ENCODE results near the gene TSC22D2. TPM values are rescaled to one million over a fixed set of nuclear protein-coding genes. Genes with fewer than 3 reads are reported as not detected.

Gene TSC22D2
- 25.6 TPM for total RNA-seq

DNA sequence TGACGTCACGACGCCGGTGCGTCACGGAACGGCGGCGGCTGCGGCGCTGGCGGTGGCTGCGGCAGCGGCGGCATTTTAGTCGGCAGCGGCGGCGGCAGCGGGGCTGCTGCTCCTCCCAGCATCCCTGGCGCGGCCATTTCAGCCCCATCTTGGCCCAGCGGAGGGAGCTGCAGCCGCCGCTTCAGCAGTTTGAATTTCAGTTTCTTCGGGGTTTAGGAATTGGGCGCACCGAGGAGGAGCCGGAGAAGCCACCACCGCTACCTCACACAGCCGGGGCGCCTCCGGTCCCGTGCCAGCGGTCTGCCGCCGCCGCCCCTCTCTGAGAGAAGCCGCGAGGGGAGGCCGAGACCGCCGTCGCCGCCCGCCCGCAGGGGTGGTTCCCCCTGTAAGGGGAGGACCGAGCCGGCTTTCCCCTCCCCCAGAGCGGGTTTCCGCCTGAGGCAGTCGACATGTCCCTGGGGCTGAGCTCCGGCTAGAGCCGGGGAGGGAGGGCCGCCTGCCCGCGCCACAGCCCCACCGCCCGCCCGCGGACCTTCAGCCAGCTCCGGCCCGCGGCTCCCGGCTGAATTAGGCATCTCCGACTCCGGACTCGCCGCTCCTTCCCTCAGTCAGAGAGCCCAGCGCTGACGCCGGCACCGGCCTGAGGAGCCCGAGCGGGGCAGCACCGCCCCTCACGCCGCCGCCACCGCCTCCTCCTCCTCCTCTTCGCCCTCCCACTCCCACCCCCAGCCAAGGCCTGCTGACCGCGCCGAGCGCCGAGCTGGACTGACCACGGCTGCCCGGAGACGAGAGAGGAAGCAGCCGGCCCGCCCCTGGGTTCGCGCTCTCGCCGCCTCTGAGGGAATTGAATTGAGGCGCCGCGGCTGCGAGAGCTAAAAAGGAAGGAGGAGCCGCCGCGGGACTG, at the start of gene TSC22D2:
Gene TSC22D2, plus strand, starts transcription at position 78 of the 904 bp plus-strand sequence. CDS start 1,053 bp downstream, outside the sequence.
- DNase-seq (ENCODE audit: low spot score), result peak; percentile 97

DNA sequence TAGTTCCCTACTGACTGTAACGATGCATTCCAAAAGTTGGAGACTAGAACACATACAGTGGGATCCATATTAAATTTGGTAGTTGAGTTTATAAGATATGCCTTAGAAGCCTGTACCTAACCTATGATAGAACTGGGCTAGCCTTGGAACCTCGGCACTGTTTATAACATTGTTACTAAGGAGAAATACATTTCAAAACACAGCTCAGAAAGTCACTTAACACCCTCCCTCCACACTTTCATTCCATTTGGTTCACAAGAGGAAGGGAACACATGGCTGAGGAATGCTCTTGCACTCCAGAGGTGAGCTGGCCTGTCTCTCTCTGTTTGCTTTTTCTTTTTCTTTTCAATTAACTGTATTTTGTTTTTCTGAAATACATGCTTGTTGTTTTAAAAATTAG, 48.7 kb upstream of the TSC22D2 start:
- no peak for DNase-seq (ENCODE audit: low spot score)

- DNase-seq (ENCODE audit: low spot score), result no peak
Observed at GRCh38 chr3:150360966-150361365, 47.1 kb upstream of the TSC22D2 start.

- no peak for DNase-seq (ENCODE audit: low spot score)
Observed at GRCh38 chr3:150362515-150363302, 45.4 kb upstream of the TSC22D2 start.

GRCh38 chr3:150363420-150363819, 44.7 kb upstream of the TSC22D2 start:
- DNase-seq (ENCODE audit: low spot score), result no peak

DNA sequence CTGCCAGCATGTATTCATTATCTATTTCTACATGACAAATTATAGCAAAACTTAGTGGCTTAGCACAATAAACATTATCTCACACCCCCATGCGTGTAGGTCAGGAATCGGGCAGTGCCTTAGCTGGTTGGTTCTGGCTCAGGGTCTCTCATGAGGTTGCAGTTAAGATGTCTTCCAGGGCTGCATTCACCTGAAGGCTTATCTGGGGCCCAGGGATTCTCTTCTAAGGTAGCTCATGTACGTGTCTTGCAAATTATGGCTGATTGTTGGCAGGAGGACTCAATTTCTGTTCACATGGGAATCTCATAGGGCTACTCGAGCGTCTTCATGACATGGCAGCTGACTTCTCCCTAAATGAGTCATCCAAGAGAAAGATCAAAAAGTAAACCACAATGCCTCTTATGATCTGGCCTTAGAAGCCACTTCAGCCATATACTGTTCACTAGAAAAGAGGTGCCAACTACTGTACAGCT, 42.9 kb upstream of the TSC22D2 start:
- DNase-seq (ENCODE audit: low spot score), result no peak

DNA sequence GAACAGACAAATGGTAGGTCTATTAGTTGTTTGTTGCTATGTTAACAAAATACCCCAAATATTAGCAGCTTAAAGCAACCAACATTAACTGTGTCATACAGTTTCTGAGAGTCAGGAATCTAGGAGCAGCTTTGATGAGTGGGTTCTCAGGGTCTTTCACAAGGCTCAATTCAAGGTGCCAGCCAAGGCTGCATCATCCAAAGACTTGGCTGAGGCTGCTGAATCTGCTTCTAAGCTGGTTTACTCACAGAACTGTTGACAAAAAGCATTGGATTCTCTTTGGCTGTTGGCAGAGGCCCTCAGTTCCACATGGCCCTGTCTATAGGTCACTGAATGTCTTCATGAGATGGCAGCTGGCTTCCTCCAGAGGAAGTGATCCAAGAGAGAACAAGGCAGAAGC, 40.3 kb upstream of the TSC22D2 start:
- no peak for DNase-seq (ENCODE audit: low spot score)

DNA sequence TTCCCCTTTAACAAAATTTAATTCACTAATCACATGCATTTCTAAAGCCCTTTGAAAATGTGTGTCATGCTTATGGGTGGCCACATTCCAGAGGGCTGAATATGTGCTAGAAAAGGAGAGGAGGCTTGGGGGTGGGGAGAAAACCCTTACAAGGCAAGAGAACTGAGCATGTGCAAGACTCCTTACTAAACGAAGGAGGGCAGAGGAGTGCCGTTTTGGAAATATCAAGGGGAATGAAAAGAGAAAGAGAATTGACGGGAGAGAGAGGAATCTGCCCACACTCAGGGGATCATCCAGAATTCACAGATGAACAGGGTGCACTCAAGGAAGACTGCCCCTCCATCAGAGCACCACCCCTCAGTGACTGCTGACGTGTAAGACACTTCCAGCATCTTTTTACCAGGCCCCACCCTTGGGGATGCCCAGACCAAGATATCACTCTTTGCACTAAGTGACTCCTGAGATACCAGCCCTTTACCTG, 37.9 kb upstream of the TSC22D2 start:
- DNase-seq (ENCODE audit: low spot score), result peak; percentile 58

- DNase-seq (ENCODE audit: low spot score), result no peak
Observed at GRCh38 chr3:150370999-150371398, 37.1 kb upstream of the TSC22D2 start.

- peak; percentile 84 for DNase-seq (ENCODE audit: low spot score)
Observed at GRCh38 chr3:150371741-150372254, 36.3 kb upstream of the TSC22D2 start.

DNA sequence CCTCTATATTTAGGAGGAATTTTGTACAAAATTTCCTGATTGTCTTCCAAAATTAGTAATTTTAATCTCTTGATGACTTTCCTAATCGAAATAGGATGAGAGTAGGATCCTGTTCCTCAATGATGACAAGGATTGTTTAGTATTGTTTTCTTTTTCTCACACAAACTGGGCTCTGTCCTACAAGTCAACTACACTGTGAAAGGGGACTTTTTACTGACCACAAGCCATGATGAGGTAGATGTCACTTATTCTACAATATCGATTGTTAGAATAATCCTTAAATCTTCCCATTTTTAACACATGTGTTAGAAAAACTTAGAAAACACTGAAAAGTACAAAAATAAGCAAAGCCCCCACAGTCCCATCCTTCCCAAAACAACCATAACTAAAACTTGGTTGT, 35.8 kb upstream of the TSC22D2 start:
- no peak for DNase-seq (ENCODE audit: low spot score)

DNA sequence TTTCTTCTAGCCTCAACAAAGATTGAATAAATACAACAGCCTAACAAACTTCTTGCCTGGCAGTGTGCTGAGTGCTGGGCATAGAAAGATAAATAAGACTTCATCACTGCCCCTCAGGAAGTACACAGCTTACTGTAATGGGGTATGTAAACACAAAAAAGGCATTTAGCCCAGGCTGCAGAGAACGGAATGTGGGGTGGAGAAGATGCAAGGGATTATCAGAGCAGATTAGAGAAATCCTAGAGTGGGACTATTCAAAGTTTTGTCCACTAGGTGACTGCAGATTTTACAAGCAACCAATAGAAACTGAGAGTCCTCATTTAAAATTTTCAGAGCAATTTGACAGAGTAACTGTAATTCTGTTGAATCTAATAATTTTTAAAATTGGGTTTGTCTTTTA, 35.4 kb upstream of the TSC22D2 start:
- no peak for DNase-seq (ENCODE audit: low spot score)

GRCh38 chr3:150373234-150373875, 34.7 kb upstream of the TSC22D2 start:
- DNase-seq (ENCODE audit: low spot score), result no peak

DNA sequence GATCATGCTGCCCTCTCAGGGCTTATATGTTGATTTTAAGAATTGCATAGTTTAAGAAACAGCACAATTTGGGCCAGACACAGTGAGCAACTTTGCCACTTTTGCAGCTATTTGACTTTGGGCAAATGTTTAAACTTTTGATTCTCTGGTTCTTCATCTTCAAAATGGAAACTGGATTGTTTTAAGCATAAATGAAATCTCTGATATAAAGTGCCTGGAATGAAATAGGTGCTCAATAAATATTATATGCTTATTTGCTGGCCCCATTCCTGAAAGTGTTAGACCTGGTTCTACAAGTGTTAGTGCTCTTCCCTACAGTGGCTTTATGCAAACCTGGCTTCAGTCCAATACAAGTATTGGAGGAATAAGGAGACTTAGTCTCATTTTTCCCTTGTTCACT, 33.1 kb upstream of the TSC22D2 start:
- DNase-seq (ENCODE audit: low spot score), result no peak

GRCh38 chr3:150376001-150376848, 31.9 kb upstream of the TSC22D2 start:
- DNase-seq (ENCODE audit: low spot score), result no peak

DNA sequence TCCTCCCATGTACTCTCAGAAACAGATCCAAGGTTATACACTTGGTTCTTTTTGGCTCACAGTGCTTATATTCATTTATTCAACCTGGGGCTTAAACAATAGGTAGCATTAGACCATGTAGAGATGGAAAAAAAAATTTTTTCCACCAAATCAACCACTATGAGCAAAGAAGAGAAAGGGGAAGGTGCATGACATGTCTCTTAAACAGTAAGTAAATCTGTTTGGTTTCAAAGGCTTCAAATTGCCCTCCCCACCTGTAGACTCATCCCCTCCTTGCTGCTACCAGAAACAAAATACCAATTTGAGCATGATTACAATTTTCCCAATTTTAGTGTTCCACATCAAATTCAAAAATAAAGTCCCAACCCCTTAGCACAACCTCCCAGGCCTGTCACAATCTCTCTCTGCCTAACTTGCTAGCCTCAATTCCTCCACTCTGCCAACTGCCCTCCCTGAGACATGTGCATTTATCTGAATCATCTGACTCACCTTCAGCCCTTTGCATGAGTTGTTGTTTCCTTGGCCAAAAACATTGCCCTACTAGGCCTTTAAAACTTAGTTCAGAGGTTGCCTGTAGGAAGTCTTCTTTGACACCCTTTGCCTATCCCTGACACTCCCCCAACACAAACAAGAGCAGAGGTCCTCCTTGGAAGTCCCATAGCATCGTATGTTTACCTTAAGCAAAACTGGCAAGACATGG, 30.3 kb upstream of the TSC22D2 start:
- no peak for DNase-seq (ENCODE audit: low spot score)

DNA sequence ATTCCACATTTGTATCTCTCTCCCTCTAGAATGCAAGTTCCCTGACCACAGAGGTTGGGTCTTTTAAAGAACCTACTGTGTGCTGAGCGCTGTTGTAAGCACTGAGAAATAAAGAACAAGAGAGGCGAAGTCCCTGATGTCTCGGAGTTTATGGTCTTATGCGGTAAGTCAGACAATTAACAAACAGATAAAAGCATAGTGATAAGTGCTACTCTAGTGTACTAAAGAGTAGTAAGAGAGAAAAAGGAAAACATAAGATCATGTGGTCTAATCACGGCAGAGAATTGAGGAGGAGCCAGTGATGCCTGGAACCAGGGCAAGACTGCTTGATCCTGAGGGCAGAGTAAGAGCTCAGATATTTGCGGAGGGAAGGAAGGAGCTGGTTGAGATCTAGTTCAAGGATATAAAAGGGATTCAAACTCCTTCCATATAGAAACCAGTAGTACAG, 29.8 kb upstream of the TSC22D2 start:
- DNase-seq (ENCODE audit: low spot score), result no peak

DNA sequence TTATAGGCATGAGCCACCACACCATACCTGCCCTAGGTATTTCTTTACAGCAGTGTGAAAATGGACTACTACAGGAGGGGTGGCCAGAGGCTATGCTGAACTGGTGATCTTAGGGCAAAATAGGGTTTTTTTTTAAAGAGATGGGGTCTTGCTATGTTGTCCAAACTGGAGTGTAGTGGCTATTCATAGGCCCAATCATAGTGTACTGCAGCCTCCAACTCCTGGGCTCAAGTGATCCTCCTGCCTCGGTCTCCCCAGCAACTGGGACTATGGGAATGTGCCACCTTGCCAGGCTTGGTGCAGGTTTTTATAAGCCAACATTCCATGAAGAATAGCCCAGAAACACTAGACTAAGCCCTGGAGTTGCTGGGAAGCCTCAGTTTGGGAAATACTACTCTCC, 28.6 kb upstream of the TSC22D2 start:
- DNase-seq (ENCODE audit: low spot score), result no peak

DNA sequence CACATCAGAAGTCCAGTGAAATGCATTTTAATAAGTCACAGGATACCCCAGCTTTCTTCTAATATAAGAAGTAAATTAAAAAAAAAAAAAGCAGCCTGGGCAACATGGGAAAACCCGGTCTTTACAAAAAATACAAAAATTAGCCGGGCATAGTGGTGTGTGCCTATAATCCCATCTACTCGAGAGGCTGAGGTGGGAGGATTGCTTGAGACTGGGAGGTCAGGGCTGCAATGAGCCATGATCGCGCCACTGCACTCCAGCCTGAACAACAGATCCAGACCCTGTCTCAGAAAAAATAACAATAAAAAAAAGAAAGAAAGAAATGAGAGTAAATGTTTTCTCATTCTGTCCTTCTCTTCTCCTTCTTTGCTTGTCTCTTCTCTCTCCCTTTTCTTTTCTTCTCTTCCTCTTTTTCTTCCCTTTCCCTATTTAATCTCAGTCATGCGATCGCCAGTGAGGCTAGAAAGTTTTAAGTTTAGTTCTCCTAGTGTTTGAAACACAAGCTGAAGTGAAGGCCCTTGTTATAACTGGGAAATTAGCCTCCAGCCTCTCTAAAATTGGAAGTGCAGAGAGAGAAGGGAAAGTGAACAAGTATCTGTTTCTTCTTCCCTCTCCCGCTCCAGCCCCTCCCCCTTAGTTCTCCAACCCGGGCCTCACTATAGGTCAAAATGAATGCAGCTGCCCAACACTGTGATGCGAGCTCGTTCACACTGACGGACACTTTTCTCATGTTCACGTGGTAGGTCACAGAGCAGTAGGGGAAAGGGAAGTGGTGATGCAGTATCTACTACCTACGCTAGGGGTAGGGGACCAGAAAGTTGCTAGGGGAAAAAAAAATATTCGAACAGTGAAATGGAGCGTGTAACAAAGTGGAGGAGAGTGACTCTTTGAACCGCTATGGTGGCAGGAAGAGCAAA, 23.5 kb upstream of the TSC22D2 start:
- peak; percentile 33 for DNase-seq (ENCODE audit: low spot score)
